CD14-positive monocyte (primary cell): ENCODE data around the gene DDAH1. TPM values are rescaled to one million over a fixed set of nuclear protein-coding genes. Genes with fewer than 3 reads are reported as not detected.

Source experiments
- DNase-seq, 3 donors: peaks; one replicate each; pipeline ENCODE4 v3.0.0-alpha.2; 2011 to 2022
- H2AFZ ChIP-seq: 2 replicates; pipeline ENCODE4 v1.6.0; 2012; ENCODE audit warnings: mild to moderate bottlenecking, low read depth, low read length, inconsistent platforms; ENCODE audit not compliant: insufficient read depth, poor library complexity, severe bottlenecking
- H3K27ac ChIP-seq, 2 donors: 1 replicate in 1 of 2; 2 replicates in 1 of 2; pipeline ENCODE4 v1.5.1; 2012 to 2013; ENCODE audit warnings: low read length in 2 of 2, control low read depth in 1 of 2, inconsistent platforms in 1 of 2, low read depth in 1 of 2, mild to moderate bottlenecking in 1 of 2
- H3K27me3 ChIP-seq, 2 donors: one replicate each; pipeline versions ENCODE4 v1.6.0 to v1.6.1; 2011 to 2013; ENCODE audit warnings: low read length in 2 of 2; ENCODE audit not compliant: control insufficient read depth in 2 of 2, insufficient read depth in 2 of 2
- H3K36me3 ChIP-seq, 2 donors: replicated peaks in 1 of 2; 1 replicate in 1 of 2; 2 replicates in 1 of 2; pipeline versions ENCODE4 v1.5.1 to v1.6.1; 2012 to 2013; ENCODE audit warnings: low read length in 2 of 2, control low read depth in 1 of 2, inconsistent platforms in 1 of 2, mild to moderate bottlenecking in 1 of 2; ENCODE audit not compliant: insufficient read depth in 2 of 2, control insufficient read depth in 1 of 2
- H3K4me1 ChIP-seq, 2 donors: 1 replicate in 1 of 2; 2 replicates in 1 of 2; pipeline versions ENCODE4 v1.5.1 to v1.6.1; 2012 to 2013; ENCODE audit warnings: low read length in 2 of 2, control low read depth in 1 of 2, inconsistent platforms in 1 of 2, mild to moderate bottlenecking in 1 of 2, moderate library complexity in 1 of 2; ENCODE audit not compliant: insufficient read depth in 2 of 2, control insufficient read depth in 1 of 2
- H3K4me2 ChIP-seq: replicated peaks from 2 replicates; pipeline ENCODE3; 2012; ENCODE audit warnings: low read length, moderate library complexity, mild to moderate bottlenecking; ENCODE audit not compliant: poor library complexity, severe bottlenecking; ENCODE audit errors: extremely low read depth
- H3K4me3 ChIP-seq, 3 experiments: fragments of 200-600 bp in 1 of 3; sonication (generic) in 1 of 3; replicated peaks in 1 of 3; 1 replicate in 2 of 3; 2 replicates in 1 of 3; pipeline ENCODE4 v1.5.1; 2011 to 2013; ENCODE audit warnings: low read length in 3 of 3, mild to moderate bottlenecking in 3 of 3, control low read depth in 2 of 3, low read depth in 2 of 3, inconsistent platforms in 1 of 3, moderate library complexity in 1 of 3
- H3K79me2 ChIP-seq: 2 replicates; pipeline ENCODE4 v1.6.0; 2012; ENCODE audit warnings: mild to moderate bottlenecking, control low read depth, inconsistent platforms, low read length, moderate library complexity; ENCODE audit not compliant: insufficient read depth
- H3K9ac ChIP-seq: 2 replicates; pipeline ENCODE4 v1.6.0; 2017; ENCODE audit warnings: low read length, mild to moderate bottlenecking; ENCODE audit not compliant: insufficient read depth, poor library complexity, severe bottlenecking
- H3K9me3 ChIP-seq, 2 donors: replicated peaks in 1 of 2; 1 replicate in 1 of 2; 2 replicates in 1 of 2; pipeline versions ENCODE4 v1.5.1 to v1.6.1; 2012 to 2013; ENCODE audit warnings: low read length in 2 of 2, control low read depth in 1 of 2; ENCODE audit not compliant: control insufficient read depth in 1 of 2, insufficient read depth in 1 of 2
- H4K20me1 ChIP-seq: 2 replicates; pipeline ENCODE4 v1.6.0; 2012; ENCODE audit warnings: mild to moderate bottlenecking, low read length, control low read depth, moderate library complexity; ENCODE audit not compliant: insufficient read depth
- H3K27ac Mint-ChIP-seq, 7 donors: one replicate each; pipeline ENCODE4 v1.8.0; 2020; ENCODE audit warnings: mild to moderate bottlenecking in 7 of 7, mixed read lengths in 7 of 7, moderate library complexity in 6 of 7, inconsistent platforms in 2 of 7
- H3K27me3 Mint-ChIP-seq, 3 donors: one replicate each; pipeline ENCODE4 v1.8.0; 2021 to 2022; ENCODE audit warnings: low read depth in 3 of 3, mild to moderate bottlenecking in 3 of 3, mixed read lengths in 3 of 3, moderate library complexity in 3 of 3, inconsistent platforms in 1 of 3
- H3K36me3 Mint-ChIP-seq, 2 donors: one replicate each; pipeline ENCODE4 v1.8.0; 2020; ENCODE audit warnings: mixed read lengths in 2 of 2, inconsistent platforms in 1 of 2, mild to moderate bottlenecking in 1 of 2
- H3K4me1 Mint-ChIP-seq: one replicate; pipeline ENCODE4 v1.8.0; 2020; ENCODE audit warnings: mild to moderate bottlenecking, mixed read lengths
- H3K4me3 Mint-ChIP-seq, 2 donors: one replicate each; pipeline ENCODE4 v1.8.0; 2020; ENCODE audit warnings: mild to moderate bottlenecking in 2 of 2, mixed read lengths in 2 of 2, moderate library complexity in 1 of 2
- H3K9me3 Mint-ChIP-seq, 7 donors: one replicate each; pipeline ENCODE4 v1.8.0; 2020 to 2022; ENCODE audit warnings: mixed read lengths in 7 of 7, mild to moderate bottlenecking in 6 of 7, moderate library complexity in 6 of 7, inconsistent platforms in 2 of 7
- WGBS: methylation state at CpG from one replicate; pipeline ENCODE4 v1.1.5; 2013; ENCODE audit warnings: missing lambda C conversion rate; ENCODE audit not compliant: insufficient coverage; 5-methylcytosine and 5-hydroxymethylcytosine counted together
- intact Hi-C, 2 donors: fragments of 100-400 bp; cut with micrococcal nuclease; formaldehyde crosslinking; loops; one replicate each; pipeline versions ENCODE4 v1.15.0 to v1.15.1; 2023
- polyA plus RNA-seq, 3 donors: library from polyadenylated mRNA; depleted of rRNA in 1 of 3; unstranded in 2 of 3; stranded (reverse) in 1 of 3; fragments of 300-500 nt in 2 of 3; fragments of >200 nt in 1 of 3; fragmentation: Illumina TruSeq in 2 of 3; gene quantifications; 1 replicate in 2 of 3; 2 replicates in 1 of 3; pipeline ENCODE4 v1.2.3, GENCODE V29; 2012 to 2021
- TF ChIP-seq, protein P1 (sequence below): fragments of 200-600 bp; IDR thresholded peaks from one replicate; pipeline ENCODE4 v1.8.0; 2022; ENCODE audit warnings: antibody characterized with exemption, mild to moderate bottlenecking

The DDAH1 gene
- polyA plus RNA-seq, 3 donors = not detected

DNA sequence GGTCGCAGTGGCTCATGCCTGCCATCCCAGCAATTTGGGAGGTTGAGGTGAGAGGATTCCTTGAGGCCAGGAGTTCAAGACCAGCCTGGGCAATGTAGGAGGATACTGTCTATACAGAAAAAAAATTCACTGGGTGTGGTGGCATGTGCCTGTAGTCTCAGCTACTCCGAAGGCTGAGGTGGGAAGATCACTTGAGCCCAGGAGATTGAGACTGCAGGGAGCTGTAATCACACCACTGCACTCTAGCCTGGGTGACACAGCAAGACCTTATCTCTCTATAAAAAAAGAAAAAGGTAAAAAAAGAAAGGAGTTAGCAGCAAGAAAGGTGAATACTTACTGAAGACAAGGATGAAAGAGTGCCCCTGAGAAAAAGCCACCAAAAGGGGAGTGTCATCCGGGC lies 164.8 kb downstream of the DDAH1 start:
- H3K9me3 ChIP-seq = no peaks in the 10 kb centered on the region
- Mint-ChIP-seq H3K27ac (no peak overlapping the region), H3K36me3 (no peaks in the 10 kb centered on the region), H3K4me3 (no peak overlapping the region), H3K4me1 (no peaks in the 10 kb centered on the region), H3K27me3 (peaks cover 0 to 5% (median 2%) of the 10 kb centered on the region in 3 donors), H3K9me3 (no peaks in the 10 kb centered on the region)
- H3K79me2 ChIP-seq = no peaks in the 10 kb centered on the region
- H3K27ac ChIP-seq = no peak overlapping the region
- intact Hi-C loops = no loop called here
- H3K27me3 ChIP-seq = no peaks in the 10 kb centered on the region
- TF ChIP-seq, protein P1, sequence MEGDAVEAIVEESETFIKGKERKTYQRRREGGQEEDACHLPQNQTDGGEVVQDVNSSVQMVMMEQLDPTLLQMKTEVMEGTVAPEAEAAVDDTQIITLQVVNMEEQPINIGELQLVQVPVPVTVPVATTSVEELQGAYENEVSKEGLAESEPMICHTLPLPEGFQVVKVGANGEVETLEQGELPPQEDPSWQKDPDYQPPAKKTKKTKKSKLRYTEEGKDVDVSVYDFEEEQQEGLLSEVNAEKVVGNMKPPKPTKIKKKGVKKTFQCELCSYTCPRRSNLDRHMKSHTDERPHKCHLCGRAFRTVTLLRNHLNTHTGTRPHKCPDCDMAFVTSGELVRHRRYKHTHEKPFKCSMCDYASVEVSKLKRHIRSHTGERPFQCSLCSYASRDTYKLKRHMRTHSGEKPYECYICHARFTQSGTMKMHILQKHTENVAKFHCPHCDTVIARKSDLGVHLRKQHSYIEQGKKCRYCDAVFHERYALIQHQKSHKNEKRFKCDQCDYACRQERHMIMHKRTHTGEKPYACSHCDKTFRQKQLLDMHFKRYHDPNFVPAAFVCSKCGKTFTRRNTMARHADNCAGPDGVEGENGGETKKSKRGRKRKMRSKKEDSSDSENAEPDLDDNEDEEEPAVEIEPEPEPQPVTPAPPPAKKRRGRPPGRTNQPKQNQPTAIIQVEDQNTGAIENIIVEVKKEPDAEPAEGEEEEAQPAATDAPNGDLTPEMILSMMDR = no peak
- DNase-seq = no peak
- no peak overlapping the region for H3K9ac ChIP-seq
- no peaks in the 10 kb centered on the region for H3K36me3 ChIP-seq
- no peak overlapping the region for H3K4me3 ChIP-seq
- H3K4me2 ChIP-seq = no peak overlapping the region
- no peaks in the 10 kb centered on the region for H3K4me1 ChIP-seq
- no peaks in the 10 kb centered on the region for H4K20me1 ChIP-seq
- H2AFZ ChIP-seq = no peak overlapping the region
- WGBS = 84% methylated on average over 2 of the region's 3 CpGs

DNA sequence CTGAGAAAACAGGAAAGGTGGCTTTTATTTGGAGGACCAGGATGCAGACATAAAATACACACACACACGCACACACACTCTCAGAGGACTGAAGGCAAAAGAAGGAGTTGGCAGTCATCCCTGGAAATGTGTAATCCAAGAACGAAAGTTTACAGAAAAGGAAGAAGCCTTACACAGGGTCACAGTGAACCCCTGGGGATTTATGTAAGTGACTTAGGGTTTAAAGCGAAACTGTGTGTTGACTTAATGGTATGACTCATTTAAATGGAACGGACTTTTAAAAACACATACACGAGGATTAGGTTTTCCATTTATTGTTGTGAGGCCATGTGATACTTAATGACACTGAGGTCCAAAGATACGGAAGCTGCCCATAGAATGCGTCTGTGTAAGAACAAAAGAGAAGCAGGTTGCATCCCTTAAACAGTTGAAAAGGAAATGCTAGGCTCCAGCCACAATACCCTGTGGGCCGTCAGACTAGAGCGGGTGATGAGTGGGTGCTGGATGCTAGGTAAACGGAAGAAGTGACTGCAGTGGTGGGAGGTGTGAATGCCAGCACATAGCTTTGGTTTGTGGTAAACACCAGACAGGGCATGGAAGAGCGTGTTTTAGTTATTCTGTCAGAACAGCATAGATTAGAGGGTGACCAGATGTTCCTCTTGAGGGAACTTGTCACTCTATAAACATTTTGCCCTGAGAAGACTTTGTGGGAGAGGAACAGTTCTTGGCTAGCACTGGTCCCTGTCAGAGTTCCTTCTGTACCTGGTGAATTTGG lies 166.9 kb downstream of the DDAH1 start:
- no peaks in the 10 kb centered on the region for H3K4me1 Mint-ChIP-seq
- no peaks in the 10 kb centered on the region for H3K36me3 ChIP-seq
- H3K9me3 Mint-ChIP-seq = peaks cover 0 to 3% (median 0%) of the 10 kb centered on the region in 7 donors
- no peak overlapping the region for H3K4me3 ChIP-seq
- no peak overlapping the region for H3K4me2 ChIP-seq
- no peak overlapping the region for H3K27ac Mint-ChIP-seq
- intact Hi-C loops = no loop called here
- no peaks in the 10 kb centered on the region for H3K27me3 ChIP-seq
- peak overlapping the region in 1 of 2 donors; percentile 1 for H3K4me3 Mint-ChIP-seq
- no peaks in the 10 kb centered on the region for H3K4me1 ChIP-seq
- H4K20me1 ChIP-seq = no peaks in the 10 kb centered on the region
- H3K36me3 Mint-ChIP-seq = no peaks in the 10 kb centered on the region
- H3K27ac ChIP-seq = no peak overlapping the region
- DNase-seq = no peak
- H3K9ac ChIP-seq = no peak overlapping the region
- H3K79me2 ChIP-seq = no peaks in the 10 kb centered on the region
- WGBS = 86% methylated on average over 6 of the region's 11 CpGs
- H3K9me3 ChIP-seq = no peaks in the 10 kb centered on the region
- peaks cover 0 to 5% (median 2%) of the 10 kb centered on the region in 3 donors for H3K27me3 Mint-ChIP-seq
- TF ChIP-seq, protein P1 = no peak
- no peak overlapping the region for H2AFZ ChIP-seq
